ENCODE measurements around the gene BMPR2. TPM values are rescaled to one million over a fixed set of nuclear protein-coding genes. Genes with fewer than 3 reads are reported as not detected.

Gene BMPR2
- total and polyA plus RNA-seq, 4 donors: 4.3 to 16.2 (median 7.7) TPM

DNA sequence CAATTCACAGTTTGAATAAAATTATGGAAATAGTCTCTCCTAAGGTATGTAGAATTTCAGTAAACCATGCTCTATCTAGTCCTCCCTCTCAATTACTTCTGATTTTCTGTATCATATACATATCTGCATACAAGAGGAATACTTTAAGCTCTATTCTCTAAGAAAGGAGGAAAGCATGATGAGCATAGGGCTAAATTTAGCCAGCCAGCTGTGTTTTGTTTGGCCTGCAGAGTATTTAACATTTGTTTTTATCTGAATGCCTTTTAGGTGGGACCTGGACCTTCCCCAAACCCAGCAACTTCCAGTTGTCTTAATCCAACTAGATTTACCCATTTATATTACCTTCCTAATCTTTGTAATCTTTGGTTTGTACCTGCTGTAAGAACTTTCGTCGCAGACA is 216.4 kb downstream of the BMPR2 start:
- Histone ChIP-seq H3K9me3 (ENCODE audit: control insufficient read depth in 4 of 4, low read length in 3 of 4) (no peaks in the 10 kb centered on the region), H3K9ac (ENCODE audit: low read depth in 1 of 2, low read length in 2 of 2) (no peak overlapping the region), H3K36me3 (ENCODE audit: control insufficient read depth in 4 of 4, insufficient read depth in 3 of 4, low read depth in 1 of 4, low read length in 3 of 4) (no peaks in the 10 kb centered on the region), H3K27me3 (ENCODE audit: control insufficient read depth in 4 of 4, insufficient read depth in 4 of 4, low read length in 3 of 4) (no peaks in the 10 kb centered on the region), H3K4me3 (ENCODE audit: low read depth in 1 of 3, low read length in 3 of 3) (no peak overlapping the region), H3K27ac (ENCODE audit: low read depth in 1 of 2, low read length in 2 of 2) (no peak overlapping the region), H3K4me1 (ENCODE audit: control insufficient read depth in 4 of 4, insufficient read depth in 4 of 4, low read length in 3 of 4) (peaks cover 0 to 8% (median 6%) of the 10 kb centered on the region in 4 donors)
- WGBS: 96% methylated on average over 2 of the region's 2 CpGs
- TF ChIP-seq RAD21 (IDR thresholded peaks at IDR 0.05) (no peak), SP1 (IDR thresholded peaks at IDR 0.05) (no peak), TAF1 (conservative IDR thresholded peaks at IDR 0.05) (no peak), HNF4A (conservative IDR thresholded peaks at IDR 0.05) (no peak), FOXA2 (IDR thresholded peaks at IDR 0.05) (no peak), NR2F2 (IDR thresholded peaks at IDR 0.05) (no peak), FOXA1 (IDR thresholded peaks at IDR 0.05) (no peak), RXRA (IDR thresholded peaks at IDR 0.05) (no peak), GABPA (IDR thresholded peaks at IDR 0.05 in 1 of 2, conservative IDR thresholded peaks at IDR 0.05 in 1 of 2) (no peak), YY1 (IDR thresholded peaks at IDR 0.05) (no peak)
- TF ChIP-seq, protein P1, sequence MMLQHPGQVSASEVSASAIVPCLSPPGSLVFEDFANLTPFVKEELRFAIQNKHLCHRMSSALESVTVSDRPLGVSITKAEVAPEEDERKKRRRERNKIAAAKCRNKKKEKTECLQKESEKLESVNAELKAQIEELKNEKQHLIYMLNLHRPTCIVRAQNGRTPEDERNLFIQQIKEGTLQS (IDR thresholded peaks at IDR 0.05): no peak
- TF ChIP-seq, protein P2, sequence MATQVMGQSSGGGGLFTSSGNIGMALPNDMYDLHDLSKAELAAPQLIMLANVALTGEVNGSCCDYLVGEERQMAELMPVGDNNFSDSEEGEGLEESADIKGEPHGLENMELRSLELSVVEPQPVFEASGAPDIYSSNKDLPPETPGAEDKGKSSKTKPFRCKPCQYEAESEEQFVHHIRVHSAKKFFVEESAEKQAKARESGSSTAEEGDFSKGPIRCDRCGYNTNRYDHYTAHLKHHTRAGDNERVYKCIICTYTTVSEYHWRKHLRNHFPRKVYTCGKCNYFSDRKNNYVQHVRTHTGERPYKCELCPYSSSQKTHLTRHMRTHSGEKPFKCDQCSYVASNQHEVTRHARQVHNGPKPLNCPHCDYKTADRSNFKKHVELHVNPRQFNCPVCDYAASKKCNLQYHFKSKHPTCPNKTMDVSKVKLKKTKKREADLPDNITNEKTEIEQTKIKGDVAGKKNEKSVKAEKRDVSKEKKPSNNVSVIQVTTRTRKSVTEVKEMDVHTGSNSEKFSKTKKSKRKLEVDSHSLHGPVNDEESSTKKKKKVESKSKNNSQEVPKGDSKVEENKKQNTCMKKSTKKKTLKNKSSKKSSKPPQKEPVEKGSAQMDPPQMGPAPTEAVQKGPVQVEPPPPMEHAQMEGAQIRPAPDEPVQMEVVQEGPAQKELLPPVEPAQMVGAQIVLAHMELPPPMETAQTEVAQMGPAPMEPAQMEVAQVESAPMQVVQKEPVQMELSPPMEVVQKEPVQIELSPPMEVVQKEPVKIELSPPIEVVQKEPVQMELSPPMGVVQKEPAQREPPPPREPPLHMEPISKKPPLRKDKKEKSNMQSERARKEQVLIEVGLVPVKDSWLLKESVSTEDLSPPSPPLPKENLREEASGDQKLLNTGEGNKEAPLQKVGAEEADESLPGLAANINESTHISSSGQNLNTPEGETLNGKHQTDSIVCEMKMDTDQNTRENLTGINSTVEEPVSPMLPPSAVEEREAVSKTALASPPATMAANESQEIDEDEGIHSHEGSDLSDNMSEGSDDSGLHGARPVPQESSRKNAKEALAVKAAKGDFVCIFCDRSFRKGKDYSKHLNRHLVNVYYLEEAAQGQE (IDR thresholded peaks at IDR 0.05): no peak
- TF ChIP-seq, protein P3, sequence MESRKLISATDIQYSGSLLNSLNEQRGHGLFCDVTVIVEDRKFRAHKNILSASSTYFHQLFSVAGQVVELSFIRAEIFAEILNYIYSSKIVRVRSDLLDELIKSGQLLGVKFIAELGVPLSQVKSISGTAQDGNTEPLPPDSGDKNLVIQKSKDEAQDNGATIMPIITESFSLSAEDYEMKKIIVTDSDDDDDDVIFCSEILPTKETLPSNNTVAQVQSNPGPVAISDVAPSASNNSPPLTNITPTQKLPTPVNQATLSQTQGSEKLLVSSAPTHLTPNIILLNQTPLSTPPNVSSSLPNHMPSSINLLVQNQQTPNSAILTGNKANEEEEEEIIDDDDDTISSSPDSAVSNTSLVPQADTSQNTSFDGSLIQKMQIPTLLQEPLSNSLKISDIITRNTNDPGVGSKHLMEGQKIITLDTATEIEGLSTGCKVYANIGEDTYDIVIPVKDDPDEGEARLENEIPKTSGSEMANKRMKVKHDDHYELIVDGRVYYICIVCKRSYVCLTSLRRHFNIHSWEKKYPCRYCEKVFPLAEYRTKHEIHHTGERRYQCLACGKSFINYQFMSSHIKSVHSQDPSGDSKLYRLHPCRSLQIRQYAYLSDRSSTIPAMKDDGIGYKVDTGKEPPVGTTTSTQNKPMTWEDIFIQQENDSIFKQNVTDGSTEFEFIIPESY (IDR thresholded peaks at IDR 0.05): no peak
- TF ChIP-seq, protein P4, sequence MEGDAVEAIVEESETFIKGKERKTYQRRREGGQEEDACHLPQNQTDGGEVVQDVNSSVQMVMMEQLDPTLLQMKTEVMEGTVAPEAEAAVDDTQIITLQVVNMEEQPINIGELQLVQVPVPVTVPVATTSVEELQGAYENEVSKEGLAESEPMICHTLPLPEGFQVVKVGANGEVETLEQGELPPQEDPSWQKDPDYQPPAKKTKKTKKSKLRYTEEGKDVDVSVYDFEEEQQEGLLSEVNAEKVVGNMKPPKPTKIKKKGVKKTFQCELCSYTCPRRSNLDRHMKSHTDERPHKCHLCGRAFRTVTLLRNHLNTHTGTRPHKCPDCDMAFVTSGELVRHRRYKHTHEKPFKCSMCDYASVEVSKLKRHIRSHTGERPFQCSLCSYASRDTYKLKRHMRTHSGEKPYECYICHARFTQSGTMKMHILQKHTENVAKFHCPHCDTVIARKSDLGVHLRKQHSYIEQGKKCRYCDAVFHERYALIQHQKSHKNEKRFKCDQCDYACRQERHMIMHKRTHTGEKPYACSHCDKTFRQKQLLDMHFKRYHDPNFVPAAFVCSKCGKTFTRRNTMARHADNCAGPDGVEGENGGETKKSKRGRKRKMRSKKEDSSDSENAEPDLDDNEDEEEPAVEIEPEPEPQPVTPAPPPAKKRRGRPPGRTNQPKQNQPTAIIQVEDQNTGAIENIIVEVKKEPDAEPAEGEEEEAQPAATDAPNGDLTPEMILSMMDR (IDR thresholded peaks at IDR 0.05; ENCODE audit: low read depth, low read length, missing input control): no peak
- TF ChIP-seq, protein P5, sequence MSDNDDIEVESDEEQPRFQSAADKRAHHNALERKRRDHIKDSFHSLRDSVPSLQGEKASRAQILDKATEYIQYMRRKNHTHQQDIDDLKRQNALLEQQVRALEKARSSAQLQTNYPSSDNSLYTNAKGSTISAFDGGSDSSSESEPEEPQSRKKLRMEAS (IDR thresholded peaks at IDR 0.05): no peak
- no peak for DNase-seq (ENCODE audit: low spot score)

DNA sequence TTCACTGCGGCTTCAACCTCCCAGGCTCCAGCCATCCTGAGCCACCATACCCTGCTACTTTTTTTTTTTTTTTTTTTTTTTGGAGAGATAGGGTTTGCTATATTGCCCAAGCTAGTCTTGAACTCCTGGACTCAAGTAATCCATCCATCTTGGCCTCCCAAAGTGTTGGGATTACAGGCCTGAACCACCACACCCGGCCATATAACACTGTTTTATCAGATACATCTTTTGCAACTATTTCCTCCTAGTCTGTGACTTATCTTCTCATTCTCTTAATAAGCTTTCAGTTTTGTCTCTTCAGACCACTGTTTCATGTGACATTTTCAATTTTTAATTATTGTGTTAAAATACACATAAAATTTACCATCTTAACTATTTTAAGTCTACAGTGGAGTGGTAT is 223.0 kb downstream of the BMPR2 start:
- Histone ChIP-seq H3K36me3 (ENCODE audit: control insufficient read depth in 4 of 4, insufficient read depth in 3 of 4, low read depth in 1 of 4, low read length in 3 of 4) (no peaks in the 10 kb centered on the region), H3K27me3 (ENCODE audit: control insufficient read depth in 4 of 4, insufficient read depth in 4 of 4, low read length in 3 of 4) (no peaks in the 10 kb centered on the region), H3K27ac (ENCODE audit: low read depth in 1 of 2, low read length in 2 of 2) (no peak overlapping the region), H3K9me3 (ENCODE audit: control insufficient read depth in 4 of 4, low read length in 3 of 4) (no peaks in the 10 kb centered on the region), H3K4me1 (ENCODE audit: control insufficient read depth in 4 of 4, insufficient read depth in 4 of 4, low read length in 3 of 4) (no peaks in the 10 kb centered on the region), H3K4me3 (ENCODE audit: low read depth in 1 of 3, low read length in 3 of 3) (no peak overlapping the region), H3K9ac (ENCODE audit: low read depth in 1 of 2, low read length in 2 of 2) (no peak overlapping the region)
- no peak for DNase-seq (ENCODE audit: low spot score)
- WGBS: 93% methylated on average over 2 of the region's 2 CpGs
- TF ChIP-seq JUND (IDR thresholded peaks at IDR 0.05): no peak
- no peak for TF ChIP-seq HNF4G (IDR thresholded peaks at IDR 0.05)
- TF ChIP-seq, protein P2 (IDR thresholded peaks at IDR 0.05): no peak
- TF ChIP-seq, protein P4 (IDR thresholded peaks at IDR 0.05; ENCODE audit: low read depth, low read length, missing input control): no peak
- TF ChIP-seq YY1 (IDR thresholded peaks at IDR 0.05): no peak

Data from liver (tissue), 9 donors.